Neural progenitor cell (in vitro differentiated cells): ENCODE results near the gene RNF213.

Experiments used
- CTCF ChIP-seq: fragments of 200-600 bp; sonication (generic); IDR thresholded peaks from 2 replicates; pipeline ENCODE4 v1.5.1; 2017; ENCODE audit warnings: antibody characterized with exemption, mild to moderate bottlenecking
- EZH2 ChIP-seq: fragments of 200-600 bp; sonication (generic); IDR thresholded peaks from 2 replicates; pipeline ENCODE4 v1.6.1; 2017; ENCODE audit warnings: antibody characterized with exemption, mild to moderate bottlenecking, moderate library complexity
- EZH2phosphoT487 ChIP-seq: fragments of 200-600 bp; sonication (generic); IDR thresholded peaks from 2 replicates; pipeline ENCODE4 v1.6.1; 2017; ENCODE audit warnings: antibody characterized with exemption

- TF ChIP-seq CTCF (no peak), EZH2 (no peak), EZH2phosphoT487 (no peak)
Observed at GRCh38 chr17:80402959-80403358, 142.3 kb downstream of the RNF213 start.
